ENCODE results near the gene SRPK1. TPM values are rescaled to one million over a fixed set of nuclear protein-coding genes. Genes with fewer than 3 reads are reported as not detected.

The SRPK1 gene
- total and polyA plus RNA-seq, 2 of the 13 experiments (the other 11 are each of a cell fraction or from before 2014, with no cell fraction given), result 56.4 to 142 TPM

GRCh38 chr6:35967076-35967774 is 46.3 kb upstream of the SRPK1 start (continued):
- TF ChIP-seq KIAA2018 (CRISPR knock-in tag; IDR thresholded peaks at IDR 0.05; ENCODE audit: borderline replicate concordance), result no peak
- peak; percentile 32; the same call in 1 of the 2 replicates for TF ChIP-seq IRF2 (CRISPR knock-in tag; IDR thresholded peaks at IDR 0.05)
- peak; percentile 78; the same call in 1 of the 2 replicates for TF ChIP-seq TBX2 (CRISPR knock-in tag; IDR thresholded peaks at IDR 0.05; ENCODE audit: borderline replicate concordance)
- TF ChIP-seq YEATS4 (CRISPR knock-in tag; IDR thresholded peaks at IDR 0.05; ENCODE audit: borderline replicate concordance), result no peak
- TF ChIP-seq POLR2A (IDR thresholded peaks at IDR 0.05; ENCODE audit: insufficient read depth in 1 of 2, low read depth in 2 of 2, low read length in 2 of 2), result no peak
- no peak for TF ChIP-seq ZNF432 (CRISPR knock-in tag; IDR thresholded peaks at IDR 0.05; ENCODE audit: borderline replicate concordance)
- no peak for TF ChIP-seq SSRP1 (CRISPR knock-in tag; IDR thresholded peaks at IDR 0.05)
- TF ChIP-seq BHLHE40 (IDR thresholded peaks at IDR 0.05; ENCODE audit: low read length), result no peak
- no peak for TF ChIP-seq AHR (CRISPR knock-in tag; IDR thresholded peaks at IDR 0.05)
- TF ChIP-seq, protein P1, sequence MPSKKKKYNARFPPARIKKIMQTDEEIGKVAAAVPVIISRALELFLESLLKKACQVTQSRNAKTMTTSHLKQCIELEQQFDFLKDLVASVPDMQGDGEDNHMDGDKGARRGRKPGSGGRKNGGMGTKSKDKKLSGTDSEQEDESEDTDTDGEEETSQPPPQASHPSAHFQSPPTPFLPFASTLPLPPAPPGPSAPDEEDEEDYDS (CRISPR knock-in tag; IDR thresholded peaks at IDR 0.05), result no peak
- no peak for TF ChIP-seq ZNF775 (CRISPR knock-in tag; IDR thresholded peaks at IDR 0.05; ENCODE audit: borderline replicate concordance)
- TF ChIP-seq PPARG (CRISPR knock-in tag; conservative IDR thresholded peaks at IDR 0.05), result peak; percentile 31; the same call in 1 of the 2 replicates
- TF ChIP-seq PREB (CRISPR knock-in tag; IDR thresholded peaks at IDR 0.05), result no peak
- TF ChIP-seq ZZZ3 (CRISPR knock-in tag; IDR thresholded peaks at IDR 0.05; ENCODE audit: borderline replicate concordance), result no peak
- TF ChIP-seq ZNF101 (CRISPR knock-in tag; IDR thresholded peaks at IDR 0.05; ENCODE audit: borderline replicate concordance, low read depth), result no peak
- TF ChIP-seq GLI4 (CRISPR knock-in tag; IDR thresholded peaks at IDR 0.05; ENCODE audit: borderline replicate concordance), result 0 out of 2 replicates have a peak, but pooled peaks have one; percentile 30
- TF ChIP-seq POGZ (CRISPR knock-in tag; IDR thresholded peaks at IDR 0.05), result 0 out of 2 replicates have a peak, but pooled peaks have one; percentile 29
- TF ChIP-seq KAT2B (IDR thresholded peaks at IDR 0.05; ENCODE audit: borderline replicate concordance, low read depth, low read length), result no peak
- TF ChIP-seq NFIC (IDR thresholded peaks at IDR 0.05; ENCODE audit: low read length), result no peak
- no peak for TF ChIP-seq GTF2F1 (IDR thresholded peaks at IDR 0.05; ENCODE audit: low read length)

Data from HepG2 (cell line).